Measurements from ENCODE around the gene PPP1R2. TPM values are rescaled to one million over a fixed set of nuclear protein-coding genes. Genes with fewer than 3 reads are reported as not detected.

The PPP1R2 gene
- total RNA-seq, 4 donors from 2014 or later = 38.4 to 92.5 (median 50.7) TPM

GRCh38 chr3:195563317-195563716 lies 20.2 kb upstream of the PPP1R2 start:
- TF ChIP-seq CTCF (IDR thresholded peaks at IDR 0.05; ENCODE audit: low read depth) = no peak

GRCh38 chr3:195559723-195560409 lies 16.7 kb upstream of the PPP1R2 start:
- no peak for TF ChIP-seq CTCF (IDR thresholded peaks at IDR 0.05; ENCODE audit: low read depth)

GRCh38 chr3:195558602-195559001 lies 15.5 kb upstream of the PPP1R2 start:
- TF ChIP-seq CTCF (IDR thresholded peaks at IDR 0.05; ENCODE audit: low read depth) = no peak

- no peak for TF ChIP-seq CTCF (IDR thresholded peaks at IDR 0.05; ENCODE audit: low read depth)
Measured at GRCh38 chr3:195557322-195557721, 14.2 kb upstream of the PPP1R2 start.

- TF ChIP-seq CTCF (IDR thresholded peaks at IDR 0.05; ENCODE audit: low read depth) = no peak
Measured at GRCh38 chr3:195556390-195556789, 13.3 kb upstream of the PPP1R2 start.

- TF ChIP-seq CTCF (IDR thresholded peaks at IDR 0.05; ENCODE audit: low read depth) = no peak
Measured at GRCh38 chr3:195555110-195555509, 12.0 kb upstream of the PPP1R2 start.

GRCh38 chr3:195554458-195554857 lies 11.3 kb upstream of the PPP1R2 start:
- no peak for TF ChIP-seq CTCF (IDR thresholded peaks at IDR 0.05; ENCODE audit: low read depth)

Measured in subcutaneous adipose tissue (tissue), 4 donors.